NCI-H2029 treated with DMSO at 0.1 percent for 48 hours (cell line): ENCODE data around the gene SRGAP1.

Experiments used
- DNase-seq: peaks from one replicate; lab custom pipeline; 2025; lab: John Stamatoyannopoulos, UW

SRGAP1 gene

DNA sequence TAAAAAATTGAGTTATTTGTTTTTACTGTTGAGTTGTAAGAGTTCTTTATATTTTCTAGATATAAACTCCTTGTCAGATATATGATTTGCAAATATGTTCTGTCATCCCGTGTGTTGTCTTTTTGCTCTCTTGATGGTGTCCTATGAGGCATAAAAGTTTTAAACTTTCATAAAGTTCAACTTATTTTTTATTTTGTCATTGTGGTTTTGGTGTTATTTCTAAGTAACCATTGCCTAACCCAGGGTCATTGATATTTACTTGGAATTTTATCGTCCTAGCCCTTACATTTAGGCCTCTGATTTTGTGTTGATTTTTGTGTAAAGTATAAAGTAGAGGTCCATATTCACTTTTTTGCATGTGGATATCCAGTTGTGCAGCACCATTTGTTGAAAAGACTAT is 63.1 kb downstream of the SRGAP1 start:
- no peak for DNase-seq

GRCh38 chr12:63909746-63910145 is 65.2 kb downstream of the SRGAP1 start:
- DNase-seq = no peak

DNA sequence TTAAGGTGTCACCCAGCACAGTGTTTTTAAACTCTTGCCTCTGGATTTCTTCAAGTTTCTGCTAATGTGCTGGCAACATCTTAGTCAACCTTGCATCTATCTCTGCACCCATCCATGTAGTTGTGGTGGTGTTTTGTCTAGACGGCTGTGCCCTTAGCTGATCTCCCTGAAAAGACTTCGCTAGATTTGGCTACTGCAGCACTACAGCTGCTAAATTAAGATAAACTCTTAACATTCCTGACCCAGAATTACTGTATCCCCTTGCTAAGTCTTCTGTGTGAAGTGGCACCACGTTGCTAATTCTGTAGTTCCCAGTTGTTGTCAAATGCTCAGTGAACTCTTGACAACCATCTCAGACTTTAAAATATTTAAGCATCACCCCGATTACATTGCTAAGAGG is 66.8 kb downstream of the SRGAP1 start:
- no peak for DNase-seq

DNA sequence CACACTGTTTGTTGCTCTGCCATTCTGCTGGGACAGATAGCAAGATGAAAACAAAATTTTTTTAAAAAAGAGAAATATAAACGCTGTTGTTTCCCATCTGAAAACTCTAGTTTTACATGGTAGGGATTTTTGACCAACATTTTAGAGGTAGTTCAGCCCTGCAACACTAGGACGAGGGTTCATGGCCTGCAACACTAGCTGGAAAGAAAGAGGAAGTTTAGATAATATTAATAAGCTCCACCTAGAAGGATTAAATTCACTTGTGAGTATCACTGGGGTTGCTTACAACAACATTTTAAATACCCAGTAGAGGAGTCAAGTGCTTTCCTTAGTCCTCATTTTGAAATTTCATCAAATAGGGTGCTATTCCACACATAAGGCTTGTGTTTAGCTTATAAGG is 68.2 kb downstream of the SRGAP1 start:
- no peak for DNase-seq

GRCh38 chr12:63913929-63914328 is 69.4 kb downstream of the SRGAP1 start:
- no peak for DNase-seq

GRCh38 chr12:63915105-63915800 is 70.8 kb downstream of the SRGAP1 start:
- no peak for DNase-seq

DNA sequence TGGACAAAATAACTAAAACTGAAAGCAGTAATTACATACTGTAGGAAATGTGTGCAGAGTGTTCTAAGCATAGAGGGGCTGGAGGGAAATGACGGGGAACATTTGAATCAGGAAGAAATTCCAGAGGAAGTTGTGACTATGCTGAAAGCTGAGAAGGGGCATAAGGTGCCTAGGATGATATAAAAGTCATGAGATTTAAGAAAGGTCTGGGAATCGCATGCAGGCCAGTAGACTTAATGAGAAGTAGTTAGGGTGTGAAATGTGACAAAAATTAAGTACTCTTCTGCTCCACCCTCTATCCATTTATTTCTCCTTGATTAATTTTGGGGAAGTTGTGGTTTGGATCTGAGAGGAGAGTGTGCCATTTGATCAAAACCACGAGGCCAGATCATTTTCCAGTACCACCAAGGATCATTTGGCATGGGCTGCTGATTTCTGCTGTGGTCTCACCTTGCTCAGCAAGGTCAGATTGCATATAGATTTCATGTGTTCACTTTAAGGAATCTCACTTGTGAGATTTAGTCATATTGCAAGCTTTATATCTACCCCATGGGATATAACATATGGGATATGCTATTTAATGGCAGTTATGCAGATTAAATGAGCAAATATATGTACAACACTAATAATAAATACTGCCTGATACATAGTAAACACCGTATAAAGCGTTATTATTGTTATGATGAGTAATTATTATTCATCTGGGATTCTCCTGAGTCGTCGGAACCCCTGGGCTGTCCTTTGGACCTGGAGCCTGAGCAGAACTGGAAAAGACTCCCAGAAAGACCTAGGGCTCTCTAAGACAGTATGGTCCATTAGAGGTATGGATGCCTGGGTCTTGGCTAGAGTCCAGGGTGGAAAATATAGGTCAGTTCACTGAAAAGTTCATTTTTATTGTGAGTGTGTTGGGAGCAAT is 72.3 kb downstream of the SRGAP1 start:
- DNase-seq = no peak

DNA sequence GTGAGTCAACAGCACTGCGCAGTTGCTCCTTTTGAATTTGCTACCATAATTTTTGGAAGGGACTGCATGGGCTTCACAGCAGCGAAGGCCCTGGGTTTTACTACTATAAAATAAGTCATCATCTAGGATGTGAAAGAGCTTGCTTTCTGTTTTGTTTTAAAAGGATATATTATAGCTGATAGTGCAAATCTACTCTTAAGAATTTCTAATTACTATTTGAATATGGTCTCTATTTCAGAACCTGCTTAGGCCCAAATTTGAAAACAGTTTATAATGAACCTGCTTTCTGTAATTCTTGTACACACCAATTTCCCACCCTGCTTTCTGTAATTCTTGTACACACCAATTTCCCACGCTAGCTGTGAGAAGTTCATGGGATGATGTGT is 73.0 kb downstream of the SRGAP1 start:
- no peak for DNase-seq

- DNase-seq = no peak
Measured at GRCh38 chr12:63917864-63918799, 73.6 kb downstream of the SRGAP1 start.

- DNase-seq = no peak
Measured at GRCh38 chr12:63918800-63919300, 74.3 kb downstream of the SRGAP1 start.

GRCh38 chr12:63919756-63920155 is 75.3 kb downstream of the SRGAP1 start:
- no peak for DNase-seq

- DNase-seq = no peak
Measured at GRCh38 chr12:63921157-63921556, 76.7 kb downstream of the SRGAP1 start.

GRCh38 chr12:63922474-63922873 is 78.0 kb downstream of the SRGAP1 start:
- no peak for DNase-seq

DNA sequence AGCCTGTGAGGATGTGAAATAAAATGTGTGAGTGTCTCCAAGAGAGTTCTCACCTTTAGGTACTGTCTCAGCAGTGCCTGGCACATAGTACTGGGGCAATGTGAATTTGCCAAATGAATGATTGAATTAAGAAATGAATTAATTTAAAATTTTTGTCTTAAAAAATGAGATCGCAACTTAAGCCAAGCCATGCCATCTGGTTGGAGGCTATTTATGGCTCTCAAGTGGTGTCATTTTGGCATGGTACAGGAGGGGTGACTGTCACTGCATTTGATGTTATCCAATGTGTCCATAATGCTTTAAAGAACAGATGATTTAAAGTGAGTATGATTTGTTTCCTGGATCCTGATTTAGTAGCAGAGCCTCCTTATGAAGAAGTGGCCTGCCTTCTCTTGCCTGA is 80.3 kb downstream of the SRGAP1 start:
- DNase-seq = no peak

DNA sequence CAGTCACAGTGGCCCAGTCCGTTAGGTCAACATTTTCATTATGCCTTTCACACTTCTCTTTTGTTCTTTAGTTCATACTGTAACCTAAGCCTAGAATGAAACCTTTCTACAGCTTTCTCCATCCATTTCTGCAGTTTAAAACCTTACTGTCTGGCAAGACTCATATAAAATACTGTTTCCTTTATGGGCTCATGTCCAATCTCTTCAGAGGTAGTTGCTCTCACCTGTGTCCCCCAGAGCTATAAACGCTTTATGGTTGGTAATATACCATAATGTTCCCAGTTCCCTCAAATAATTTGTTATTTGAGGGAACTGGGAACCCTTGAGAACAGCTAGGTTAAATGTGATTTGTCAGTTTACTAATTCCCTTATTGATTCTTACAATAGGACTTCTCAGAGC is 83.0 kb downstream of the SRGAP1 start:
- no peak for DNase-seq

DNA sequence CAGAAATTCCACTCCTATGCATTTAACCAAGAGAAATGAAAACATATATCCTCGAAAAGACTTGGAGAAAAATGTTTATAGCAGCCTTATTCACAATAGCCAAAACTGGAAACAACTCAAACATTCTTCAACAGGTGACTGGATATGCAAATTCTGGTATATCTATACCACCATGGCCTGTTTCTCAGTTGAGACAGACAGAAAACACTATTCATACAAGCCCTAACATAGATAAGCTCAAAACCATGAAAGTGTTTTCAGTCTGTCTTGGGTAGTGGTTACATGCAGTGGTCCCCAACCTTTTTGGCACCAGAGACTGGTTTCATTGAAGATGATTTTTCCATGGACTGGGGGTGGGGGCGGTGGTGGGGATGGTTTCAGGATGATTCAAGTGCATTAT is 83.8 kb downstream of the SRGAP1 start:
- no peak for DNase-seq

- DNase-seq = no peak
Measured at GRCh38 chr12:63929426-63929825, 84.9 kb downstream of the SRGAP1 start.

DNA sequence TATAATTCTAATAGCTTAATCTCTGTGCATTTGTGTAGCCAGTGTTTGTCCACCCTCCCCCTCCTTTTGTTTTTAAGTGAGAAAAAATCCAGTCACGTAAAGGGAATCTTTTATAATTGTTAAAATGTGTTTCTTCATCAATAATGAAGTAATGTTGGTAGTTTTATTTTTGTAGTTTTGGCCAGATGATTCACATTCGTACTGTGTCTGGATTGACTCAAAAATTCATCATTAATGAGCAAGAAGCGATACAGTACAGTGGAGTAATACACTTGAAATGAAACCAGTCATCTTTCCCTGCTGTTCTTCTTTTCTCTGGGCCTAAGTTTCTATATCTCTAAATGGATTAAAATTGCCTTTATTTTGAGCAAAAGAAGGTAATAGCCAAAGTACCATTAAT is 86.5 kb downstream of the SRGAP1 start:
- no peak for DNase-seq

DNA sequence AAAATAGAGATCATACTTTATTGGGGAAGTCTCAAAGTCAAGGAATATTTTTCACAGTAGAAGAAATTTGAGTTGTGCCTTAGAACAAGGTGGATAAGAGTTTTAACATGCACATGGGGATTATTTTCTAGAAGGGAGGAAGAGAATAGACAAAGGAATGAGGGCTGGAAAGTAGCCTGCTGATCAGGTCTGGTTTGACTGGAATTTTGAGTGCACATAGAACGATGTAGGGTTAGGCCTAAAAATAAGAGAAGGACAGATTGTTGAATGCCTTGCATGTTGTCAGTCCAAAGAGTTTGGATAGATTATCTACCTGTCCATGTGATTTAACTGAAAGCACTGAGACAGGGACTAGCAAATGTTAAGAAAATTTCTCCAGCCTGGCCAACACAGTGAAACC is 87.2 kb downstream of the SRGAP1 start:
- no peak for DNase-seq

DNA sequence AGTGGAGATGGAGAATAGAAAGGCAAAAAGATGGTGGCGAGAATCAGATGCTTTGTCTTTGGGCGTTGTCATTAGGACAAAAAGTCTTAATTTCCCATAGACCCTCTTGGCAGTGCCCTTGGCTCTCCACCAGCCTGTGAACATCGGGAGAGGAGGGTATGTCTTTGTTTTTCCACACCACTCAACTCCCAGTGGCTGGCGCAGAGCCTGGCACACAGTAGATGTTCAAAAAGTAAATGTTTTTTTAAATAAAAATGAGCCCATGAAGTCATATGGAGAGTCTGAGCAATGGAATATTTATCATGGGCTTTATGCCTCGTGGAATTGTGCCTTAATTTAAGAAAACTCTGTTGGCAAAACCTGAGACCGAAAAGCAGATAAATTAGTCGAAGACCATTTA is 90.4 kb downstream of the SRGAP1 start:
- DNase-seq = no peak

- DNase-seq = no peak
Measured at GRCh38 chr12:63935361-63935760, 90.9 kb downstream of the SRGAP1 start.
